ENCODE data around the gene ABHD8.

DNA sequence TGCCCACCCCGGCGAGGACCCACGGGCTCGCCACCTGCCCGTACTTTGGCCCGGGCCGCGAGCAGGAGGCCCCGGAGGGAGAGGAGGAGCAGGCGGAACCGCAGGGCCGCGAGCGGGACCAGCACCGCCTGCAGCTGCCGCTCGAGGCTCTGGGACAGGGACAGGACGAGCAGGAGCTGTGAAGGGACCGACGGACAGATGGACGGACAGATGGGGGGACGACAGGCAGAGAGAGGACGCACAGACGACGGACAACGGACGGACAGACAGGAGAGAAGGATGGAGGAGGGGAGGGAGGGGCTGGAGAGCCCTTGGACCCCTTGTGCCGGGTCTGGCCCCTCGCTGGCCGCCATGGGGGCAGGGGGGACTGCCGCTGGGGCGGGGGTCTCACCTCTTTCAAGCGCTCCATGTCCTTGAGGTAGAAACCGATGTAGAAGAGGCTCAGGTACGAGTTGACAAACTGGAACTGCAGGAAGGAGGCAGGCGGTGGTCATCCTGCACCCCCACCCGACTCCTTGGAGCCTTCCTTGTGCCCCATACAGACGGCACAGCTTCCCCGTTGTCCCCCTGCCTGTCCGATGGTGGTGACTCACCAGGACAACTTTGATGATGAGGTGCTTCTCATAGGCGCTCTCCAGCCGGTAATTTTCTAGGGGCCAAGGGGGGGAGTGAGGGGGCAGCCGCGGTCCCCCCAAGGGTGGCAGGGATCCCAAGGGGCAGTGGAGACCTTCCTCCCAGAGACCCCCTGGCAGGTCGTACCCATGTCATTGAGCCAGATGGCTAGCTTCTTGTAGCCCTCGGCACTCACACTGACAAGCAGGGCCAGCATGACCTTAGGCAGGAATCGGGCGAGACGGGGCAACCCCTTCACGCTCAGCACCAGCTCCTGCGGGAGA lies 26.4 kb upstream of the ABHD8 start:
- TF ChIP-seq, protein P1, sequence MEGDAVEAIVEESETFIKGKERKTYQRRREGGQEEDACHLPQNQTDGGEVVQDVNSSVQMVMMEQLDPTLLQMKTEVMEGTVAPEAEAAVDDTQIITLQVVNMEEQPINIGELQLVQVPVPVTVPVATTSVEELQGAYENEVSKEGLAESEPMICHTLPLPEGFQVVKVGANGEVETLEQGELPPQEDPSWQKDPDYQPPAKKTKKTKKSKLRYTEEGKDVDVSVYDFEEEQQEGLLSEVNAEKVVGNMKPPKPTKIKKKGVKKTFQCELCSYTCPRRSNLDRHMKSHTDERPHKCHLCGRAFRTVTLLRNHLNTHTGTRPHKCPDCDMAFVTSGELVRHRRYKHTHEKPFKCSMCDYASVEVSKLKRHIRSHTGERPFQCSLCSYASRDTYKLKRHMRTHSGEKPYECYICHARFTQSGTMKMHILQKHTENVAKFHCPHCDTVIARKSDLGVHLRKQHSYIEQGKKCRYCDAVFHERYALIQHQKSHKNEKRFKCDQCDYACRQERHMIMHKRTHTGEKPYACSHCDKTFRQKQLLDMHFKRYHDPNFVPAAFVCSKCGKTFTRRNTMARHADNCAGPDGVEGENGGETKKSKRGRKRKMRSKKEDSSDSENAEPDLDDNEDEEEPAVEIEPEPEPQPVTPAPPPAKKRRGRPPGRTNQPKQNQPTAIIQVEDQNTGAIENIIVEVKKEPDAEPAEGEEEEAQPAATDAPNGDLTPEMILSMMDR (CRISPR knock-in tag; IDR thresholded peaks at IDR 0.05), result no peak
- TF ChIP-seq RAD51 (IDR thresholded peaks at IDR 0.05; ENCODE audit: borderline replicate concordance), result no peak
- no peak for TF ChIP-seq CEBPB (IDR thresholded peaks at IDR 0.05; ENCODE audit: borderline replicate concordance, low read depth, low read length)
